Stimulated activated CD4-positive, alpha-beta T cell treated with anti-CD3 and anti-CD28 coated beads, Interleukin-1b, Interleukin-23, amount 100 ng/mL, for 24 hours (primary cell): Measurements from ENCODE around the gene APOA5.

ENCODE experiments used
- DNase-seq, 4 experiments: peaks; one replicate each; pipeline ENCODE4 v3.0.0-alpha.2; 2020; ENCODE audit warnings: low read depth in 4 of 4, low spot score in 1 of 4

Gene APOA5

GRCh38 chr11:116828632-116829524, 37.2 kb upstream of the APOA5 start:
- no peak for DNase-seq

- DNase-seq: no peak
These were observed 35.8 kb upstream of the APOA5 start for GRCh38 chr11:116827461-116827860.

- no peak for DNase-seq
These were observed 35.2 kb upstream of the APOA5 start for GRCh38 chr11:116826751-116827431.

GRCh38 chr11:116825854-116826750, 34.4 kb upstream of the APOA5 start:
- DNase-seq: no peak

GRCh38 chr11:116825434-116825833, 33.8 kb upstream of the APOA5 start:
- no peak for DNase-seq

GRCh38 chr11:116823031-116823843, 31.6 kb upstream of the APOA5 start, which contains the start of gene APOA4:
APOA4 (minus strand) TSS chr11:116823304; CDS start chr11:116823191, 113 bp downstream.
- DNase-seq: no peak

GRCh38 chr11:116822575-116822974, 30.9 kb upstream of the APOA5 start:
- no peak for DNase-seq

- DNase-seq: no peak
These were observed 29.6 kb upstream of the APOA5 start for GRCh38 chr11:116821050-116821918.

GRCh38 chr11:116819049-116819448, 27.4 kb upstream of the APOA5 start:
- no peak for DNase-seq

GRCh38 chr11:116814502-116814901, 22.8 kb upstream of the APOA5 start:
- DNase-seq: no peak

- no peak for DNase-seq
These were observed 22.2 kb upstream of the APOA5 start for GRCh38 chr11:116813781-116814471.

GRCh38 chr11:116813170-116813569, 21.5 kb upstream of the APOA5 start:
- no peak for DNase-seq

GRCh38 chr11:116812109-116812508, 20.4 kb upstream of the APOA5 start:
- no peak for DNase-seq

GRCh38 chr11:116811194-116811593, 19.5 kb upstream of the APOA5 start:
- no peak for DNase-seq

GRCh38 chr11:116808262-116809175, 16.8 kb upstream of the APOA5 start:
- DNase-seq: no peak

GRCh38 chr11:116807601-116808261, 16.1 kb upstream of the APOA5 start:
- no peak for DNase-seq

- no peak for DNase-seq
These were observed 12.3 kb upstream of the APOA5 start for GRCh38 chr11:116804001-116804400.
